HFF-Myc (cell line): Measurements from ENCODE around the gene IFI27L2.

Source experiments
- DNase-seq: peaks from one replicate; pipeline ENCODE4 v3.0.0-alpha.2; 2011; ENCODE audit warnings: low read depth; ENCODE audit errors: extremely low read depth
- H3K4me3 ChIP-seq: replicated peaks from 2 replicates; pipeline ENCODE4 v1.5.1; 2011; ENCODE audit warnings: low read depth, mild to moderate bottlenecking, control low read depth, low read length
- TF ChIP-seq, protein P1 (sequence below): IDR thresholded peaks from 2 replicates; pipeline ENCODE4 v1.5.1; 2012; ENCODE audit warnings: mild to moderate bottlenecking, low read depth, low read length, control low read depth; ENCODE audit errors: missing control alignments

IFI27L2 gene

DNA sequence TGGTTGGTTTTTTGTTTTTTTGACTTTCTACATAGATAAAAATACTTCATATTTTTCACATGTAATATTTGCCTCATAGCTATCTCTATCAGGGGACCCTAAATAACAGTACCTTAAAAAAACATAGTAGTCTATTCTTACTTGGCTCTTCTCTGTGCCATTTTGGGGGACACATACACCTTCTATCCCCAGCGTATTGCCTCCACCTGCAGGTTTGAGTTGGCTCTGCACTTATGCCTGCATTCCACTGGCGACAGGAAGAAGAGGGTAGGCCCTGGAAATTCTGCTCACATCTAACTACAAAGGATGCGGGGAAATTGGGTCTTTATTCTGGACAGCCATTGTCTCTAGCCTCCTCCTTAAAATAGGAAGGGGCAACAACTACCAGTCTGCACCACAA is 13.8 kb upstream of the IFI27L2 start:
- TF ChIP-seq, protein P1, sequence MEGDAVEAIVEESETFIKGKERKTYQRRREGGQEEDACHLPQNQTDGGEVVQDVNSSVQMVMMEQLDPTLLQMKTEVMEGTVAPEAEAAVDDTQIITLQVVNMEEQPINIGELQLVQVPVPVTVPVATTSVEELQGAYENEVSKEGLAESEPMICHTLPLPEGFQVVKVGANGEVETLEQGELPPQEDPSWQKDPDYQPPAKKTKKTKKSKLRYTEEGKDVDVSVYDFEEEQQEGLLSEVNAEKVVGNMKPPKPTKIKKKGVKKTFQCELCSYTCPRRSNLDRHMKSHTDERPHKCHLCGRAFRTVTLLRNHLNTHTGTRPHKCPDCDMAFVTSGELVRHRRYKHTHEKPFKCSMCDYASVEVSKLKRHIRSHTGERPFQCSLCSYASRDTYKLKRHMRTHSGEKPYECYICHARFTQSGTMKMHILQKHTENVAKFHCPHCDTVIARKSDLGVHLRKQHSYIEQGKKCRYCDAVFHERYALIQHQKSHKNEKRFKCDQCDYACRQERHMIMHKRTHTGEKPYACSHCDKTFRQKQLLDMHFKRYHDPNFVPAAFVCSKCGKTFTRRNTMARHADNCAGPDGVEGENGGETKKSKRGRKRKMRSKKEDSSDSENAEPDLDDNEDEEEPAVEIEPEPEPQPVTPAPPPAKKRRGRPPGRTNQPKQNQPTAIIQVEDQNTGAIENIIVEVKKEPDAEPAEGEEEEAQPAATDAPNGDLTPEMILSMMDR = peak; percentile 27
- no peak overlapping the region for H3K4me3 ChIP-seq
- no peak for DNase-seq

DNA sequence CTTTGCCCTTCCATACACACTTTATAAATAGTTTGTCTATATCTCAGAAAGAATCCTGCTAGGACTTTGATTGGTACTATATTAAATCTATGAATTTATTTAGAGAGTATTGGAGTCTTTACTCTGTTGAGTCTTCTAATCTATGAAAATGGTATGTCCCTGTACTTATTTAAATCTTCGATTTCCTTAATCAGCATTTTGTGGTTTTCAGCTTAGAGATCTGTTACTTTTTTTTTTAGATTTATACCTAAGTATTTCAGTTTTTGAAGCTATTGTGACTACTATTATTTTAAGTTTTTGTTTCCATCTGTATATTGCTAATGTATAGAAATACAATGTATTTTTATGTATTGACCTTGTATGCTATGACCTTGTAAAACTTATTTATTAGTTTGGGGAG is 13.4 kb upstream of the IFI27L2 start:
- H3K4me3 ChIP-seq = no peak overlapping the region
- TF ChIP-seq, protein P1 = no peak
- DNase-seq = no peak

DNA sequence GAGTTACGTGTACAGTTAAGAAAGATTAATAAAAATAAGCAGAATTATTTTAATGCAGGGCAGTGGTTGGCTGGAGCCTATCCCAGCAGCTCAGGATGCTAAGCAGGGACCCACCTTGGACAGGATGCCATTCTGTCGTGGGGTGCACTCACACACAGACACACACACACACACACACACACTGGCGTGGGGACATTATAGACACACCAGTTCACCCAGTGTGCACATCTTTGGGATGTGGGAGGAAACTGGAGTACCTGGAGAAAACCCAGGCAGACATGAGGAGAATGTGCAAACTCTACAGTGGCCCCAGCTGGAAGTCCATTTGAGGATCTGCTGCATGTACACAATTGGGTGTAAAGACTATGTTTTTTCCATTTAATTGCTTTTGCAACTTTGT is 12.8 kb upstream of the IFI27L2 start:
- TF ChIP-seq, protein P1 = no peak
- no peak for DNase-seq
- H3K4me3 ChIP-seq = no peak overlapping the region

DNA sequence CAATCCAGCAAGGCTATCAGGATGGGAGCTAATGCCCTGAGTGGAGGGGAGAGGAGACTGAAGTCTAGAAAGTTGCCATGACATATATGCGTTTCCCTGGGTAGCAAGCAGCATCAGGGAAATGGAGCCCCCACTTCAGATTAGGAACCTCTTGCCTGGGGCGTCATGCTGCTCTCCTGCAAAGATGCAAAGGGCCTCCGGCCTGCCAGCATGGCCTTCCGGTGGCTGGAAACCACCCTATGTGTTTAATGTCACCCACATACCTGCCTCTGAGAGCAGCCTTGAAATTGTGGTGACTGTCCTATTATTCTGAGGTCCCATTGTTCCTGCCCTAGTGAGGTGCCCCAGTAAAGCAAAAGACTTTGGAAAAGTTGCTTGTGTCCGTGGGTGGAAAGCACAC is 10.0 kb upstream of the IFI27L2 start:
- no peak for DNase-seq
- TF ChIP-seq, protein P1 = no peak
- no peak overlapping the region for H3K4me3 ChIP-seq

DNA sequence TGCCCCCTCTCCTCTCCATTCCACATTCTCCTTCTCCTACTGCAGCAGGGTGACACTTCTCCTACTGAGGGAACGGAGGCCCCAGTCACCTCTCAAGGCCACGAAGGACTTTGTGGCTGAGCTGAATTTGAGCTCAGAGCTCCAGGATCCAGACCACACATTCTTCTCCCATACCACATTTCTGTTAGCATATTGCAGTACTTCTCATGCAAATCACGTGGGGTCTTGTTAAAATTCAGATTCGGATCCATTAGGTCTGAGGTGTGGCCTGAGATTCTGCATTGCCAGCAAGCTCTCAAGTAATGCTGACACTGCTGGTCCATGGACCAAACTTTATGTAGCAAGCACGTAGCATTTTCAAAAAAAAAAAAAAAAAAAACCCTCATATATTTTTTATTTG is 9.6 kb upstream of the IFI27L2 start:
- H3K4me3 ChIP-seq = no peak overlapping the region
- TF ChIP-seq, protein P1 = no peak
- DNase-seq = no peak

DNA sequence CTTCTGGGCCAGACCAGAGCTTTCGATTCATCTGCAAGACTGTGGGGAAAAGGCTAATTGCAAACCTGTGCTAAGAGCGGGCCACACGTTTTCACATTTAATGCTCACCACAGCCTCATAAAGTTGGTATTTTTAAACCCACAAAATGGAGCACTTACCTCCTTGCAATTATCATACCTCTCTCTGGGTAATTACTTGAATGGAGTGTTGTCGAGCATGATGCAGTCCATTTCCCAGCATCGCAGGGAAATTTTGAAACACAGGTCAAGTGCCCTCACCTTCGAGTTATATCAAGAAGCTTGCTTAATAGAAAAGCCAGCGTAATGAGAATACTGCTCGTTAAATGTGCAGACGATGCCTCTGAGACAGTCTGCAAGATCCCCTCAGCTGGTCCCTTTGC is 8.8 kb upstream of the IFI27L2 start:
- DNase-seq = no peak
- TF ChIP-seq, protein P1 = no peak
- H3K4me3 ChIP-seq = no peak overlapping the region

DNA sequence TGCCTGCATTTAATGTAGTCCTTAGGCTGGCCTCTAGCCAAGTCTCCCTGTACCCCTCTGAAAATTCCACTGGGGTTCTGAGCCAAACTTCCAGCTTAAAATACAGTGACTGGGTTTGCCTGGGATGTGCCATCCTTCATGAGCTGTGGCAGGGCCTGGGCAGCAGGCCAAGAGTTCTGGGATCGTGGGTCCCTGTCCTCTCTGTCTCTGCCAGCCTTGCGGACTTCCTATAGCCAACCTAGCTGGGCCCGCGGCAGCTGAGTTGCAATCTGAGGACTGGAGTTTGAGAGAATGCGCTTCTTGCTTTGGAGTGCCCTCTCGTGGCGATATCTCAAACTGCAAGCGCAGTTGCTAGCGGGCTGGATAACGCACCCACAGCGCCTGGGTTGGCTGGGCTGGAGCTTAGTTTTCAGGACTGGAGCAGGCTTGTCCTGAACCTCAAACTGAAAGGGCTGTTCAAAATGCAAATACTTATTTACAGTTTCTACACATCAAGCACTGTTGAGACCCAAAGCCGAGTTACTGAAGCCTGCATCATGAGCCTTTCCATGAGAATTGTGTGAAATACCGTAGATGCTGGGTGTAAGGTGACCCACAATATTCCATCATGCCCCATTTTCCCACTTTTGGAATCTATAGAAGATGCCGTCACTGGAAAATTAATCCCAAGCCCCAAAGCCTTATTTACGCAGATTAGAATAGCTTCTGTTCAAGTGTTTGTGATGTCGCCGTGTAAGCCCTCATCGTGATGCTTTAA is 7.3 kb upstream of the IFI27L2 start:
- TF ChIP-seq, protein P1 = peak; percentile 95
- DNase-seq = peak; percentile 65

More for the DNA sequence above, 7.3 kb upstream of the IFI27L2 start:
- no peak overlapping the region for H3K4me3 ChIP-seq
